HepG2 (cell line): Measurements from ENCODE around the gene EPC1. TPM values are rescaled to one million over a fixed set of nuclear protein-coding genes. Genes with fewer than 3 reads are reported as not detected.

Source experiments
- ATAC-seq: fragments of 200-7000 bp; cut with Tn5 transposase; 3 replicates; pipeline ENCODE4 v1.9.1; 2020; ENCODE audit warnings: mild to moderate bottlenecking, moderate library complexity
- BruUV-seq: library from RNA; stranded (reverse); fragments of 400-500 nt; replicated peaks from 2 replicates; lab custom pipeline; 2021; lab: Mats Ljungman, UMichigan
- CTCF ChIA-PET: fragments of 300-600 bp; formaldehyde crosslinking; extraction: SDS; loops from one replicate; lab custom pipeline; 2021; ENCODE audit warnings: low total read pairs, inconsistent platforms, low intra/inter-chr PET ratio; lab: Yijun Ruan, JAX
- POLR2A ChIA-PET: fragments of 350-600 bp; sonication (Branson Sonifier 250); formaldehyde crosslinking; loops from one replicate; lab custom pipeline; 2020; ENCODE audit warnings: antibody characterized with exemption, inconsistent platforms; lab: Yijun Ruan, JAX
- DNase-seq: peaks from one replicate; pipeline ENCODE4 v3.0.0-alpha.2; 2015; ENCODE audit warnings: low spot score
- FAIRE-seq: peaks from 3 replicates; lab custom pipeline; 2011; peaks lifted over from hg19 to GRCh38; lab: Jason Lieb, UNC
- H2AFZ ChIP-seq: one replicate; pipeline ENCODE4 v1.6.1; 2011; ENCODE audit warnings: low read length, inconsistent platforms
- H3K27ac ChIP-seq: fragments of 300-600 bp; 3 replicates; pipeline ENCODE4 v1.8.0; 2011; ENCODE audit warnings: mixed run types, mild to moderate bottlenecking, mixed read lengths, low read length, inconsistent platforms; ENCODE audit not compliant: insufficient read depth; ENCODE audit errors: extremely low read length
- H3K27me3 ChIP-seq, 2 experiments: fragments of 200-600 bp in 1 of 2; 2 replicates in 1 of 2; 3 replicates in 1 of 2; pipeline versions ENCODE4 v1.6.0 to v1.8.0; 2011; ENCODE audit warnings: low read length in 2 of 2, mild to moderate bottlenecking in 2 of 2, moderate library complexity in 2 of 2, inconsistent platforms in 1 of 2; ENCODE audit not compliant: insufficient read depth in 2 of 2, control insufficient read depth in 1 of 2
- H3K36me3 ChIP-seq, 2 experiments: fragments of 200-600 bp in 1 of 2; replicated peaks in 1 of 2; 2 replicates in 1 of 2; 3 replicates in 1 of 2; pipeline versions ENCODE4 v1.5.1 to v1.8.0; 2011; ENCODE audit warnings: low read length in 2 of 2, inconsistent platforms in 1 of 2; ENCODE audit not compliant: insufficient read depth in 2 of 2, control insufficient read depth in 1 of 2
- H3K4me1 ChIP-seq: 2 replicates; pipeline ENCODE4 v1.5.1; 2012; ENCODE audit warnings: low read length, inconsistent platforms; ENCODE audit not compliant: insufficient read depth
- H3K4me2 ChIP-seq: 2 replicates; pipeline ENCODE4 v1.6.0; 2011; ENCODE audit warnings: low read depth, low read length, inconsistent platforms
- H3K4me3 ChIP-seq, 3 experiments: fragments of 200-600 bp in 1 of 3; sonication (generic), shearing (Covaris generic) in 1 of 3; replicated peaks in 1 of 3; 2 replicates each; pipeline ENCODE4 v1.5.1; 2011 to 2016; ENCODE audit warnings: low read length in 3 of 3, inconsistent platforms in 2 of 3, low read depth in 2 of 3, mild to moderate bottlenecking in 2 of 3, control low read depth in 1 of 3, mixed read lengths in 1 of 3; ENCODE audit not compliant: insufficient read depth in 1 of 3
- H3K79me2 ChIP-seq: one replicate; pipeline ENCODE4 v1.6.1; 2011; ENCODE audit warnings: low read length, inconsistent platforms; ENCODE audit not compliant: insufficient read depth
- H3K9ac ChIP-seq: 2 replicates; pipeline ENCODE4 v1.6.0; 2011; ENCODE audit warnings: mild to moderate bottlenecking, low read depth, low read length, inconsistent platforms; ENCODE audit not compliant: insufficient read depth
- H3K9me3 ChIP-seq: 2 replicates; pipeline ENCODE4 v1.5.1; 2012; ENCODE audit warnings: mild to moderate bottlenecking, low read length
- H4K20me1 ChIP-seq: 2 replicates; pipeline ENCODE4 v1.6.0; 2011; ENCODE audit warnings: inconsistent platforms, mild to moderate bottlenecking, low read length, moderate library complexity; ENCODE audit not compliant: insufficient read depth
- AHR ChIP-seq: IDR thresholded peaks from 2 replicates; pipeline ENCODE4 v1.6.1; 2018; ENCODE audit warnings: missing genetic modification reagents, missing compliant biosample characterization
- FOXM1 ChIP-seq: sonication (generic); formaldehyde crosslinking; IDR thresholded peaks from 2 replicates; pipeline ENCODE4 v1.5.0; 2020; ENCODE audit warnings: missing genetic modification reagents
- HMGA1 ChIP-seq: sonication (generic); formaldehyde crosslinking; conservative IDR thresholded peaks from 2 replicates; pipeline ENCODE4 v1.4.0; 2020; ENCODE audit warnings: missing genetic modification reagents
- KDM5A ChIP-seq: fragments of 200-600 bp; sonication (generic); IDR thresholded peaks from 2 replicates; pipeline ENCODE4 v1.7.0; 2018; ENCODE audit warnings: antibody characterized with exemption, mild to moderate bottlenecking, low read length, borderline replicate concordance
- SKIL ChIP-seq: sonication (generic); formaldehyde crosslinking; IDR thresholded peaks from 2 replicates; pipeline ENCODE4 v1.8.0; 2022; ENCODE audit warnings: missing genetic modification reagents, mild to moderate bottlenecking, moderate library complexity, borderline replicate concordance
- SNRNP70 ChIP-seq: fragments of 200-400 bp; formaldehyde crosslinking; IDR thresholded peaks from 2 replicates; pipeline ENCODE4 v1.6.1; 2017; ENCODE audit warnings: mild to moderate bottlenecking, low read depth, low read length, moderate library complexity
- SYNCRIP ChIP-seq: fragments of 200-400 bp; formaldehyde crosslinking; IDR thresholded peaks from 2 replicates; pipeline ENCODE4 v1.6.1; 2018; ENCODE audit warnings: mild to moderate bottlenecking, low read depth, low read length; ENCODE audit not compliant: insufficient read depth
- TRIM24 ChIP-seq: sonication (generic); formaldehyde crosslinking; IDR thresholded peaks from 2 replicates; pipeline ENCODE4 v1.8.0; 2022; ENCODE audit warnings: mild to moderate bottlenecking, missing genetic modification reagents
- ZBTB7B ChIP-seq: sonication (generic); formaldehyde crosslinking; IDR thresholded peaks from 2 replicates; pipeline ENCODE4 v1.4.0; 2020; ENCODE audit warnings: missing genetic modification reagents
- ZFP36L1 ChIP-seq: sonication (generic); formaldehyde crosslinking; IDR thresholded peaks from 2 replicates; pipeline ENCODE4 v1.8.0; 2022; ENCODE audit warnings: mild to moderate bottlenecking, missing genetic modification reagents, moderate library complexity
- ZNF558 ChIP-seq: sonication (generic); formaldehyde crosslinking; IDR thresholded peaks from 2 replicates; pipeline ENCODE4 v1.9.0; 2022; ENCODE audit warnings: mild to moderate bottlenecking, missing genetic modification reagents, borderline replicate concordance
- ZNF574 ChIP-seq: sonication (generic); formaldehyde crosslinking; IDR thresholded peaks from 2 replicates; pipeline ENCODE4 v1.4.0; 2020; ENCODE audit warnings: missing genetic modification reagents
- ZNF670 ChIP-seq: sonication (generic); formaldehyde crosslinking; IDR thresholded peaks from 2 replicates; pipeline ENCODE4 v1.8.0; 2022; ENCODE audit warnings: mild to moderate bottlenecking, missing genetic modification reagents, borderline replicate concordance
- ZNF674 ChIP-seq: sonication (generic); formaldehyde crosslinking; IDR thresholded peaks from 2 replicates; pipeline ENCODE4 v1.5.0; 2020; ENCODE audit warnings: low read depth, mild to moderate bottlenecking, missing genetic modification reagents
- ZZZ3 ChIP-seq: sonication (generic); formaldehyde crosslinking; IDR thresholded peaks from 2 replicates; pipeline ENCODE4 v1.4.0; 2020; ENCODE audit warnings: missing genetic modification reagents, mild to moderate bottlenecking, borderline replicate concordance
- WGBS: methylation state at CpG from one replicate; pipeline ENCODE4 v1.1.6; 2017; ENCODE audit warnings: low lambda C conversion rate; 5-methylcytosine and 5-hydroxymethylcytosine counted together
- in situ Hi-C: cut with HindIII; loops from 2 replicates; pipeline ENCODE4 v1.10.0; 2017; ENCODE audit warnings: low pct_unique_long_range_greater_than_20kb; ENCODE audit not compliant: extremely low pct_ligation_motif_present
- intact Hi-C: fragments of 100-400 bp; cut with micrococcal nuclease; formaldehyde crosslinking; loops from one replicate; pipeline ENCODE4 v1.10.0; 2022; ENCODE audit not compliant: unreplicated experiment
- polyA plus RNA-seq, 8 experiments: library from polyadenylated mRNA; depleted of rRNA in 3 of 8; stranded (reverse) in 7 of 8; unstranded in 1 of 8; fragments of >200 nt; fragmentation: Illumina TruSeq in 4 of 8; extraction: Trizol in 4 of 8; gene quantifications; 2 replicates each; pipeline versions ENCODE4 v1.2.1 to v1.2.3, GENCODE V29; 2011 to 2016; ENCODE audit warnings: low read depth in 4 of 8, missing spikeins in 1 of 8, mixed read lengths in 1 of 8; ENCODE audit not compliant: insufficient read depth in 1 of 8
- total RNA-seq, 5 experiments: library from RNA; depleted of rRNA; stranded (reverse); fragments of >200 nt; fragmentation: Illumina TruSeq; extraction: Trizol; gene quantifications; 2 replicates each; pipeline ENCODE4 v1.2.3, GENCODE V29; 2016; ENCODE audit warnings: low read depth in 1 of 5

Gene EPC1
- total and polyA plus RNA-seq, 2 of the 13 experiments (the other 11 are each of a cell fraction or from before 2014, with no cell fraction given) = 28.7 to 44.2 TPM

GRCh38 chr10:32341596-32341995 is 5.4 kb downstream of the EPC1 start:
- no peak overlapping the region for H2AFZ ChIP-seq
- intact Hi-C loops = no loop called here
- no peak for TF ChIP-seq ZZZ3
- TF ChIP-seq ZNF670 (CRISPR knock-in tag) = no peak
- no peak for TF ChIP-seq AHR (CRISPR knock-in tag)
- no peak for TF ChIP-seq ZBTB7B (CRISPR knock-in tag)
- no peak for TF ChIP-seq ZNF574
- TF ChIP-seq HMGA1 = no peak
- no peak for TF ChIP-seq KDM5A
- no peak for TF ChIP-seq TRIM24 (CRISPR knock-in tag)
- no peak for TF ChIP-seq SNRNP70
- no peak for TF ChIP-seq ZFP36L1 (CRISPR knock-in tag)
- no peak for TF ChIP-seq SKIL (CRISPR knock-in tag)
- no peak for TF ChIP-seq ZNF558 (CRISPR knock-in tag)
- no peak for TF ChIP-seq SYNCRIP
- no peak for TF ChIP-seq ZNF674 (CRISPR knock-in tag)
- no peak for TF ChIP-seq FOXM1 (CRISPR knock-in tag)
- TF ChIP-seq, all 625 proteins: peak for 0
- no TSS peak for BruUV-seq
- H3K27me3 ChIP-seq = no peaks in the 10 kb centered on the region
- H3K4me2 ChIP-seq = no peak overlapping the region
- in situ Hi-C loops = no loop called here
- peaks cover 94% of the 10 kb centered on the region for H3K79me2 ChIP-seq
- H3K4me1 ChIP-seq = peaks cover 55% of the 10 kb centered on the region
- POLR2A ChIA-PET = no interaction called here
- H4K20me1 ChIP-seq = peaks cover 51% of the 10 kb centered on the region
- H3K27ac ChIP-seq = no peak overlapping the region
- H3K4me3 ChIP-seq = no peak overlapping the region
- no peak for FAIRE-seq
- ATAC-seq = no peak
- no peak for DNase-seq
- no peak overlapping the region for H3K9ac ChIP-seq
- peaks cover 1 to 6% of the 10 kb centered on the region in 2 experiments; a peak in 3 of 5 replicates for H3K36me3 ChIP-seq
- H3K9me3 ChIP-seq = no peaks in the 10 kb centered on the region
- CTCF ChIA-PET = no interaction called here
- 94% methylated on average over 1 of the region's 1 CpG for WGBS
